Nephron progenitor cell (in vitro differentiated cells): ENCODE measurements around the gene RPL5.
A peak's percentile ranks its signal among the peaks of the same experiment; 100 is the strongest.

ENCODE experiments used
- DNase-seq: peaks from one replicate; pipeline ENCODE4 v3.0.0; 2021
- H3K27ac Mint-ChIP-seq: 2 replicates; pipeline ENCODE4 v1.8.0; 2021; ENCODE audit warnings: mild to moderate bottlenecking, moderate library complexity, mixed read lengths
- H3K27me3 Mint-ChIP-seq: 2 replicates; pipeline ENCODE4 v1.8.0; 2021; ENCODE audit warnings: mild to moderate bottlenecking, low read depth, mixed read lengths; ENCODE audit not compliant: poor library complexity
- H3K36me3 Mint-ChIP-seq: 2 replicates; pipeline ENCODE4 v1.8.0; 2021; ENCODE audit warnings: low read depth, mixed read lengths
- H3K4me1 Mint-ChIP-seq: 2 replicates; pipeline ENCODE4 v1.8.0; 2021; ENCODE audit warnings: mixed read lengths
- H3K4me3 Mint-ChIP-seq: 2 replicates; pipeline ENCODE4 v1.8.0; 2021; ENCODE audit warnings: mild to moderate bottlenecking, moderate library complexity, mixed read lengths
- H3K9me3 Mint-ChIP-seq: 2 replicates; pipeline ENCODE4 v1.8.0; 2021; ENCODE audit warnings: mild to moderate bottlenecking, moderate library complexity, mixed read lengths
- TF ChIP-seq, protein P1 (sequence below): fragments of 200-600 bp; sonication (generic); IDR thresholded peaks from 2 replicates; pipeline ENCODE4 v1.5.0; 2021; ENCODE audit warnings: antibody characterized with exemption

RPL5 gene

DNA sequence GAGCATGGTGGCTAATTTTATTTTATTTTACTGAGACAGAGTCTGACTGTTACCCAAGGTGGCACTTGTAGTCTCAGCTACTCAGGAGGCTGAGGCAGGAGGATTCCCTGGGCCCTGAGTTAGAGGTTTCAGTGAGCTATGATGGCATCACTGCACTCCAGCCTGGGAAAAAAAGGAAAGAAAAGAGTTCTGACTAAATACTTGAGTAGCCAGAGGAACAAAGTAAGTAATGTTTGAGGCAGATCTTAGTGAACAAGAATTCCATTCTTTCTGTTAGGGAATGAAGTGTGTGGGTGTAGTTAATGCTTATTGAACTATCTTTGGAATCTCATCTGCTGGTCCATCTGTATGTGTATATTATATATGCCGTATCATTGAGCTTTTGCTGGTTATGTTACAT lies 33.9 kb upstream of the RPL5 start:
- Mint-ChIP-seq H3K36me3 (no peaks in the 10 kb centered on the region), H3K9me3 (no peaks in the 10 kb centered on the region), H3K4me3 (no peak overlapping the region), H3K27ac (no peak overlapping the region), H3K4me1 (no peaks in the 10 kb centered on the region), H3K27me3 (peaks cover 12% of the 10 kb centered on the region)
- no peak for DNase-seq
- TF ChIP-seq, protein P1, sequence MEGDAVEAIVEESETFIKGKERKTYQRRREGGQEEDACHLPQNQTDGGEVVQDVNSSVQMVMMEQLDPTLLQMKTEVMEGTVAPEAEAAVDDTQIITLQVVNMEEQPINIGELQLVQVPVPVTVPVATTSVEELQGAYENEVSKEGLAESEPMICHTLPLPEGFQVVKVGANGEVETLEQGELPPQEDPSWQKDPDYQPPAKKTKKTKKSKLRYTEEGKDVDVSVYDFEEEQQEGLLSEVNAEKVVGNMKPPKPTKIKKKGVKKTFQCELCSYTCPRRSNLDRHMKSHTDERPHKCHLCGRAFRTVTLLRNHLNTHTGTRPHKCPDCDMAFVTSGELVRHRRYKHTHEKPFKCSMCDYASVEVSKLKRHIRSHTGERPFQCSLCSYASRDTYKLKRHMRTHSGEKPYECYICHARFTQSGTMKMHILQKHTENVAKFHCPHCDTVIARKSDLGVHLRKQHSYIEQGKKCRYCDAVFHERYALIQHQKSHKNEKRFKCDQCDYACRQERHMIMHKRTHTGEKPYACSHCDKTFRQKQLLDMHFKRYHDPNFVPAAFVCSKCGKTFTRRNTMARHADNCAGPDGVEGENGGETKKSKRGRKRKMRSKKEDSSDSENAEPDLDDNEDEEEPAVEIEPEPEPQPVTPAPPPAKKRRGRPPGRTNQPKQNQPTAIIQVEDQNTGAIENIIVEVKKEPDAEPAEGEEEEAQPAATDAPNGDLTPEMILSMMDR, result no peak

- no peaks in the 10 kb centered on the region for H3K4me1 Mint-ChIP-seq
- TF ChIP-seq, protein P1, result no peak
- no peaks in the 10 kb centered on the region for H3K36me3 Mint-ChIP-seq
- H3K27me3 Mint-ChIP-seq, result peaks cover 3% of the 10 kb centered on the region
- no peak for DNase-seq
- H3K27ac Mint-ChIP-seq, result no peak overlapping the region
- H3K9me3 Mint-ChIP-seq, result no peaks in the 10 kb centered on the region
- H3K4me3 Mint-ChIP-seq, result no peak overlapping the region
Observed at GRCh38 chr1:92803140-92803887, 28.5 kb upstream of the RPL5 start.

GRCh38 chr1:92804721-92805201 lies 27.1 kb upstream of the RPL5 start:
- no peak for DNase-seq
- H3K36me3 Mint-ChIP-seq, result no peaks in the 10 kb centered on the region
- H3K4me1 Mint-ChIP-seq, result no peaks in the 10 kb centered on the region
- H3K27me3 Mint-ChIP-seq, result peaks cover 3% of the 10 kb centered on the region
- TF ChIP-seq, protein P1, result no peak
- H3K9me3 Mint-ChIP-seq, result no peaks in the 10 kb centered on the region
- H3K27ac Mint-ChIP-seq, result no peak overlapping the region
- no peak overlapping the region for H3K4me3 Mint-ChIP-seq

- TF ChIP-seq, protein P1, result no peak
- Mint-ChIP-seq H3K4me3 (no peak overlapping the region), H3K36me3 (no peaks in the 10 kb centered on the region), H3K9me3 (no peaks in the 10 kb centered on the region), H3K27me3 (peaks cover 3% of the 10 kb centered on the region), H3K27ac (no peak overlapping the region), H3K4me1 (no peaks in the 10 kb centered on the region)
- no peak for DNase-seq
Observed at GRCh38 chr1:92805216-92805615, 26.6 kb upstream of the RPL5 start.

DNA sequence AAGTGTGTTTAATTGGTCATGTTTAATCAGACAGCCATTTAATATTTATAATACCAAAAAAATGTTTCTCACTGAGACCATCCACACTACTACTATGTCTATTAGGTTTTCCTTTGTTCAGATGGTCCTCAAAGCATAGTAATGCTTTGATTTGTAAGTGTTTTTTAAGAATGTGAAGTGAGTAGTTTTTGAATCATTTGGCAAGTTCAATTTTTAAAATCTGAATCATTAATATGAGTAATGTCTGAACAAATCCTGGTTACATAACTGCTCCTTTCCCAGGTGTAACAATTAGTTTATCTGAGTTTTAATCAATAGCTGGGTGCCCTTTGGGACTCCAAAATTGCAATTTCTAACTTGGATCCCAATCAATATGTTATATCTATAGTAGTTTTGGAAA lies 23.5 kb upstream of the RPL5 start:
- no peaks in the 10 kb centered on the region for H3K9me3 Mint-ChIP-seq
- no peak overlapping the region for H3K27ac Mint-ChIP-seq
- TF ChIP-seq, protein P1, result no peak
- peaks cover 9% of the 10 kb centered on the region for H3K27me3 Mint-ChIP-seq
- H3K4me3 Mint-ChIP-seq, result no peak overlapping the region
- no peaks in the 10 kb centered on the region for H3K4me1 Mint-ChIP-seq
- no peak for DNase-seq
- no peaks in the 10 kb centered on the region for H3K36me3 Mint-ChIP-seq

DNA sequence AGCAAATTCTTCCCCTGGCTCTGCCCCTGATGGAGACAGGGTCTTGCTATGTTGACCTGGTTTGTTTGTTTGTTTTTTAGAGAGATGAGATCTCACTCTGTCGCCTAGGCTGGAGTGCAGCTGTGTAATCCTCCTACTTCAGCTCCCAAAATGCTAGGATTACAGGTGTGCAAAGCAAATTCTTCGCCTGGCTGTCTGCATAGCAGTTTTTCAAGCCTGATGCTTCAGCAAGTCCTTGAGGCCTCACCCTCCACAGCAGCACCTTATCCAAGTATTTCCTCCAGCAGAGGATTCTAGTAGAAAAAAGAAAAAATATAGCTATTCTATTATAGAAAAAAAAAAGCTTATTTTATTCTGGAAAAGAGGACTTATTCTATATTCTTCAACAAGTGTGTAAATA lies 15.1 kb upstream of the RPL5 start:
- Mint-ChIP-seq H3K27ac (peak overlapping the region; percentile 47), H3K9me3 (no peaks in the 10 kb centered on the region), H3K27me3 (peaks cover 17% of the 10 kb centered on the region), H3K4me1 (peaks cover 16% of the 10 kb centered on the region), H3K36me3 (no peaks in the 10 kb centered on the region), H3K4me3 (no peak overlapping the region)
- TF ChIP-seq, protein P1, result no peak
- no peak for DNase-seq
